Fibroblast of lung (primary cell): ENCODE measurements around the gene OTOL1. TPM values are rescaled to one million over a fixed set of nuclear protein-coding genes. Genes with fewer than 3 reads are reported as not detected.
"Not testable (repeated sequence)": the region's sequence is repeated elsewhere in the genome, so short reads cannot be mapped to it uniquely, and the experiment has no call there.

Experiments used
- DNase-seq, 2 donors: peaks; one replicate each; pipeline versions ENCODE4 v3.0.0 to v3.0.0-alpha.2; 2010; ENCODE audit warnings: low read depth in 2 of 2
- H2AFZ ChIP-seq: 2 replicates; pipeline ENCODE4 v1.5.1; 2012; ENCODE audit warnings: low read length, control low read depth, inconsistent platforms
- H3K27ac ChIP-seq: 2 replicates; pipeline ENCODE4 v1.5.1; 2011; ENCODE audit warnings: low read length, control low read depth; ENCODE audit not compliant: insufficient read depth
- H3K27me3 ChIP-seq: 2 replicates; pipeline ENCODE4 v1.5.1; 2011; ENCODE audit warnings: mild to moderate bottlenecking, low read length; ENCODE audit not compliant: control insufficient read depth, insufficient read depth
- H3K36me3 ChIP-seq: 2 replicates; pipeline ENCODE4 v1.5.1; 2011; ENCODE audit warnings: low read length; ENCODE audit not compliant: control insufficient read depth, insufficient read depth
- H3K4me1 ChIP-seq: 2 replicates; pipeline ENCODE4 v1.5.1; 2011; ENCODE audit warnings: low read length; ENCODE audit not compliant: control insufficient read depth, insufficient read depth; ENCODE audit errors: extremely low read depth
- H3K4me2 ChIP-seq: 2 replicates; pipeline ENCODE4 v1.5.1; 2011; ENCODE audit warnings: low read length, control low read depth; ENCODE audit not compliant: insufficient read depth; ENCODE audit errors: extremely low read depth
- H3K4me3 ChIP-seq, 4 experiments: fragments of 200-600 bp in 1 of 4; sonication (generic) in 1 of 4; replicated peaks in 1 of 4; 2 replicates each; pipeline ENCODE4 v1.5.1; 2011 to 2016; ENCODE audit warnings: low read length in 4 of 4, low read depth in 3 of 4, mild to moderate bottlenecking in 3 of 4, control low read depth in 2 of 4, inconsistent platforms in 1 of 4, mixed read lengths in 1 of 4; ENCODE audit not compliant: insufficient read depth in 1 of 4; ENCODE audit errors: control extremely low read depth in 1 of 4
- H3K79me2 ChIP-seq: 2 replicates; pipeline ENCODE4 v1.5.1; 2012; ENCODE audit warnings: mild to moderate bottlenecking, low read length, inconsistent platforms; ENCODE audit not compliant: control insufficient read depth, insufficient read depth
- H3K9ac ChIP-seq: 2 replicates; pipeline ENCODE4 v1.5.1; 2011; ENCODE audit warnings: mild to moderate bottlenecking, low read length, control low read depth; ENCODE audit not compliant: insufficient read depth
- H3K9me3 ChIP-seq: 2 replicates; pipeline ENCODE4 v1.5.1; 2012; ENCODE audit warnings: low read depth, low read length; ENCODE audit not compliant: control insufficient read depth, insufficient read depth
- H4K20me1 ChIP-seq: 2 replicates; pipeline ENCODE4 v1.5.1; 2011; ENCODE audit warnings: low read length; ENCODE audit not compliant: control insufficient read depth, insufficient read depth; ENCODE audit errors: extremely low read depth
- EZH2 ChIP-seq: IDR thresholded peaks from 2 replicates; pipeline ENCODE4 v1.5.1; 2012; ENCODE audit warnings: low read length, control low read depth, mild to moderate bottlenecking; ENCODE audit errors: missing control alignments
- polyA plus RNA-seq, 2 donors: library from polyadenylated mRNA; depleted of rRNA in 1 of 2; stranded (reverse) in 1 of 2; unstranded in 1 of 2; fragments of >200 nt; gene quantifications; 2 replicates each; pipeline ENCODE4 v1.2.1, GENCODE V29; 2011 to 2012; ENCODE audit warnings: missing spikeins in 1 of 2
- total RNA-seq: library from RNA; depleted of rRNA; stranded (reverse); fragments of >200 nt; gene quantifications from 2 replicates; pipeline ENCODE4 v1.2.1, GENCODE V29; 2014
- TF ChIP-seq, protein P1 (sequence below), 2 donors: IDR thresholded peaks in 1 of 2; conservative IDR thresholded peaks in 1 of 2; 1 replicate in 1 of 2; 2 replicates in 1 of 2; pipeline ENCODE4 v1.5.1; 2011 to 2012; ENCODE audit warnings: low read length in 2 of 2, control low read depth in 1 of 2, inconsistent platforms in 1 of 2, low read depth in 1 of 2, mild to moderate bottlenecking in 1 of 2

OTOL1 gene
- total and polyA plus RNA-seq, 2 donors (not counting 1 experiment from before 2014, with no cell fraction given) = not detected

DNA sequence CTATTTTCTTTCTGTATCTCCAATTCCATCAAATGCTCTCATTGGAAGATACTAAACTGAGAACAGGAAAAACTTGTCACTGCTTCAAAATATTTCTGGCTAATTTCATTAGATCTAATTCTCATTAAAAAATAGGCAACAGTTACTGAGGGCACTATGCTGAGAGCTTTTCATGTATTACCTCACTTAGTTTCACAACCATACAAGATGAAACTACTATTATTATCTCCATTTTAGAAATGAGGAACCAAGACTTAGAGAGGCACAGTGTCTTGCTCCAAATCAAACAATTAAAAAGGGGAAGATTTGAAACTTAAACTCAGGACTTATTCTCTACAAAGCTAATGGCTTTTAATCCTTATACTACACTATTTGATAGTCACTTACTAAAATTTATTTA lies 7.2 kb upstream of the OTOL1 start:
- Histone ChIP-seq H3K79me2 (no peaks in the 10 kb centered on the region), H3K4me2 (no peak overlapping the region), H3K4me1 (no peaks in the 10 kb centered on the region), H3K27me3 (no peaks in the 10 kb centered on the region), H3K9me3 (no peaks in the 10 kb centered on the region), H3K36me3 (no peaks in the 10 kb centered on the region), H3K27ac (no peak overlapping the region), H3K4me3 (no peak overlapping the region), H3K9ac (no peak overlapping the region), H2AFZ (no peak overlapping the region), H4K20me1 (no peaks in the 10 kb centered on the region)
- TF ChIP-seq EZH2 = no peak
- TF ChIP-seq, protein P1, sequence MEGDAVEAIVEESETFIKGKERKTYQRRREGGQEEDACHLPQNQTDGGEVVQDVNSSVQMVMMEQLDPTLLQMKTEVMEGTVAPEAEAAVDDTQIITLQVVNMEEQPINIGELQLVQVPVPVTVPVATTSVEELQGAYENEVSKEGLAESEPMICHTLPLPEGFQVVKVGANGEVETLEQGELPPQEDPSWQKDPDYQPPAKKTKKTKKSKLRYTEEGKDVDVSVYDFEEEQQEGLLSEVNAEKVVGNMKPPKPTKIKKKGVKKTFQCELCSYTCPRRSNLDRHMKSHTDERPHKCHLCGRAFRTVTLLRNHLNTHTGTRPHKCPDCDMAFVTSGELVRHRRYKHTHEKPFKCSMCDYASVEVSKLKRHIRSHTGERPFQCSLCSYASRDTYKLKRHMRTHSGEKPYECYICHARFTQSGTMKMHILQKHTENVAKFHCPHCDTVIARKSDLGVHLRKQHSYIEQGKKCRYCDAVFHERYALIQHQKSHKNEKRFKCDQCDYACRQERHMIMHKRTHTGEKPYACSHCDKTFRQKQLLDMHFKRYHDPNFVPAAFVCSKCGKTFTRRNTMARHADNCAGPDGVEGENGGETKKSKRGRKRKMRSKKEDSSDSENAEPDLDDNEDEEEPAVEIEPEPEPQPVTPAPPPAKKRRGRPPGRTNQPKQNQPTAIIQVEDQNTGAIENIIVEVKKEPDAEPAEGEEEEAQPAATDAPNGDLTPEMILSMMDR (conservative IDR thresholded peaks at IDR 0.05 in 1 of 2, IDR thresholded peaks at IDR 0.05 in 1 of 2; ENCODE audit: low read depth in 1 of 2, low read length in 2 of 2) = no peak
- DNase-seq = no peak

DNA sequence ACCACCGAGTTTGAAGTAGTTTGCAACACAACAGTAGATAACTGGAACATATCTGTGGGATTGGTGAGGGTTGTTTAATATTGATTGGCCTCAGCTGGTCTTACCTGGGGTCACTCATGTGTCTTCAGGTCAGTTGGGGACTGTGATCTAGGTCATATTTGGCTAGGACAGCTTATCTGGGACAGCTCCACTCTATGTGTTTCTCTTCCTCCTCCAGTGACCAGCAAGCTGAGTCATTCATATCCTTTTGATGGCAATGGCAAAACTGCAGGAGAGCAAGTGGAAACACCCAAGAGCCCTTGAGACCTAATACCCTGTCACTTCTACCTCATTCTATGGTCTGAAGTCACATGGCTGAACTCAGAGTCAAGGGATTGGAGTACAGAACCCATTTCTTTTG lies 5.8 kb upstream of the OTOL1 start:
- H3K36me3 ChIP-seq, H3K79me2 ChIP-seq, H3K9me3 ChIP-seq, H2AFZ ChIP-seq, H4K20me1 ChIP-seq, H3K4me2 ChIP-seq, H3K4me1 ChIP-seq, H3K9ac ChIP-seq, DNase-seq, H3K4me3 ChIP-seq, H3K27ac ChIP-seq, H3K27me3 ChIP-seq: not testable (repeated sequence)

DNA sequence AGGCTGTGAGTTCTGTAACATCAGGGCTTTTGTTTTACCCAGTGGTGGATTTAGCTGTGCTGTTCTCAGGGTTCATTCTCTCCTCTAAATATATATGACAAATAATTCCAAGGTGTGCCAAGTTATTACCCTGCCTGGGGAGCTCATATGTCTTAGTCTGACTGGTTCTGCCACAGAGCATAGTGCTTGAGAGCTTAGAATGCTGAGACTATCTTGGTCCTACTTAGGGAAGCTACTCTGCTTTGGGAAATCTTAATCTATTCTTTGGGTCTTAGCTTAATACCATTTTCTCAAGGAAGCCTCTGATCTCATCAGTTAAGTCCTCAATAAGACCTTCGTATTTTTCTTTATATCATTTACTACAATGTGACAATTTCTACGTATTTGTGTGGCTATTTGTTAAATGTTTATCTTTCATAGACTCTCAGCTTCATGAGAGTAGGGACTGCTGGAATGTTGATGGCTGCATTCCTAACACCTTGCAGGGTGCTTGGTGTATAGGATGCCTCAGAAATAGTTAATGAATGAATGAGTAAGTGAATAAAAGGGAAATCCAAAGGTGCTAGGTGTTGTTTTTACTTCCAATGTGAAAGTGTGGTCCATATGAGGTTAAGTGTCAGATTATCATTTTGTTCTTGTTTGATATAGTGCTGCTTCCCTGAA lies 1.8 kb downstream of the OTOL1 start:
- Histone ChIP-seq H4K20me1 (no peaks in the 10 kb centered on the region), H3K27ac (no peak overlapping the region), H3K27me3 (no peaks in the 10 kb centered on the region), H3K9ac (no peak overlapping the region), H3K4me3 (no peak overlapping the region), H3K9me3 (no peaks in the 10 kb centered on the region), H3K36me3 (no peaks in the 10 kb centered on the region), H2AFZ (no peak overlapping the region), H3K79me2 (no peaks in the 10 kb centered on the region), H3K4me1 (no peaks in the 10 kb centered on the region), H3K4me2 (no peak overlapping the region)
- no peak for DNase-seq
- TF ChIP-seq, protein P1 (conservative IDR thresholded peaks at IDR 0.05 in 1 of 2, IDR thresholded peaks at IDR 0.05 in 1 of 2; ENCODE audit: low read depth in 1 of 2, low read length in 2 of 2) = no peak
- no peak for TF ChIP-seq EZH2
